Measurements from ENCODE around the gene MCCC2.
"Not testable (repeated sequence)": the region's sequence is repeated elsewhere in the genome, so short reads cannot be mapped to it uniquely, and the experiment has no call there.

Gene MCCC2

GRCh38 chr5:71652803-71653543 is 65.8 kb downstream of the MCCC2 start:
- no peak for TF ChIP-seq CTCF (IDR thresholded peaks at IDR 0.05; ENCODE audit: extremely low read depth, missing control alignments)

GRCh38 chr5:71658916-71659662 is 71.9 kb downstream of the MCCC2 start:
- DNase-seq (ENCODE audit: low spot score), result no peak
- no peak for TF ChIP-seq CTCF (IDR thresholded peaks at IDR 0.05; ENCODE audit: extremely low read depth, missing control alignments)

More at GRCh38 chr5:71652803-71653543, 65.8 kb downstream of the MCCC2 start:
- DNase-seq (ENCODE audit: low spot score), result no peak

- no peak for DNase-seq (ENCODE audit: low spot score)
- TF ChIP-seq CTCF (IDR thresholded peaks at IDR 0.05; ENCODE audit: extremely low read depth, missing control alignments), result no peak
These were observed 75.2 kb downstream of the MCCC2 start for GRCh38 chr5:71662381-71662780.

GRCh38 chr5:71663191-71663969 is 76.2 kb downstream of the MCCC2 start:
- no peak for TF ChIP-seq CTCF (IDR thresholded peaks at IDR 0.05; ENCODE audit: extremely low read depth, missing control alignments)
- DNase-seq (ENCODE audit: low spot score), result no peak

- not testable (repeated sequence) for DNase-seq (ENCODE audit: low spot score)
These were observed 77.5 kb downstream of the MCCC2 start for GRCh38 chr5:71664615-71665014.

- no peak for TF ChIP-seq CTCF (IDR thresholded peaks at IDR 0.05; ENCODE audit: extremely low read depth, missing control alignments)
- DNase-seq (ENCODE audit: low spot score), result no peak
These were observed 79.2 kb downstream of the MCCC2 start for GRCh38 chr5:71666321-71666720.

GRCh38 chr5:71677977-71678376 is 90.8 kb downstream of the MCCC2 start:
- DNase-seq (ENCODE audit: low spot score), result no peak
- TF ChIP-seq CTCF (IDR thresholded peaks at IDR 0.05; ENCODE audit: extremely low read depth, missing control alignments), result no peak

Data from GM20000 (cell line).